Glutamatergic neuron (in vitro differentiated cells): ENCODE data around the gene NF1. TPM values are rescaled to one million over a fixed set of nuclear protein-coding genes. Genes with fewer than 3 reads are reported as not detected.

ENCODE experiments used
- DNase-seq: peaks from one replicate; pipeline ENCODE4 v3.0.0; 2022
- H3K27ac Mint-ChIP-seq: one replicate; pipeline ENCODE4 v1.8.0; 2020; ENCODE audit warnings: mild to moderate bottlenecking, mixed read lengths, inconsistent platforms; ENCODE audit not compliant: unreplicated experiment
- H3K27me3 Mint-ChIP-seq: one replicate; pipeline ENCODE4 v1.8.0; 2020; ENCODE audit warnings: mild to moderate bottlenecking, moderate library complexity, mixed read lengths, inconsistent platforms; ENCODE audit not compliant: unreplicated experiment
- H3K36me3 Mint-ChIP-seq: one replicate; pipeline ENCODE4 v1.8.0; 2020; ENCODE audit warnings: mild to moderate bottlenecking, mixed read lengths, inconsistent platforms; ENCODE audit not compliant: unreplicated experiment
- H3K4me1 Mint-ChIP-seq: one replicate; pipeline ENCODE4 v1.8.0; 2020; ENCODE audit warnings: mild to moderate bottlenecking, low read depth, mixed read lengths, inconsistent platforms; ENCODE audit not compliant: unreplicated experiment
- H3K4me3 Mint-ChIP-seq: one replicate; pipeline ENCODE4 v1.8.0; 2020; ENCODE audit warnings: mild to moderate bottlenecking, mixed read lengths, inconsistent platforms; ENCODE audit not compliant: unreplicated experiment
- H3K9me3 Mint-ChIP-seq: one replicate; pipeline ENCODE4 v1.8.0; 2020; ENCODE audit warnings: mild to moderate bottlenecking, moderate library complexity, mixed read lengths, inconsistent platforms; ENCODE audit not compliant: unreplicated experiment
- CTCF ChIP-seq: fragments of 200-600 bp; sonication (generic); IDR thresholded peaks from one replicate; pipeline ENCODE4 v1.5.0; 2021; ENCODE audit not compliant: partially characterized antibody, unreplicated experiment
- total RNA-seq: library from RNA; stranded (reverse); fragmentation: NEBNext Ultra II Directional; extraction: Animal tissue kit (Norgen Biotek cat#: 25700); gene quantifications from one replicate; pipeline ENCODE4 v1.2.1, GENCODE V29; 2021; ENCODE audit not compliant: unreplicated experiment

Gene NF1
- total RNA-seq, 1 donor from 2014 or later = 87.6 TPM

- no peaks in the 10 kb centered on the region for H3K36me3 Mint-ChIP-seq
- H3K27ac Mint-ChIP-seq = peak within 1 kb of the TSS; percentile 70
- H3K27me3 Mint-ChIP-seq = peaks cover 7% of the 10 kb centered on the region
- TF ChIP-seq CTCF = no peak
- peak within 1 kb of the TSS; percentile 88 for H3K4me3 Mint-ChIP-seq
- DNase-seq = peak; percentile 62
- peaks cover 10% of the 10 kb centered on the region for H3K9me3 Mint-ChIP-seq
- H3K4me1 Mint-ChIP-seq = peaks cover 20% of the 10 kb centered on the region
These were observed 296.7 kb downstream of the NF1 start, which contains the start of gene RAB11FIP4 for GRCh38 chr17:31391496-31391949. RAB11FIP4 (plus strand) TSS chr17:31391675; CDS start chr17:31391853, 178 bp downstream.

- Mint-ChIP-seq H3K4me3 (peak overlapping the region; percentile 88), H3K36me3 (no peaks in the 10 kb centered on the region), H3K9me3 (peaks cover 10% of the 10 kb centered on the region), H3K27me3 (peaks cover 7% of the 10 kb centered on the region), H3K27ac (peak overlapping the region; percentile 70), H3K4me1 (peaks cover 25% of the 10 kb centered on the region)
- DNase-seq = no peak
- no peak for TF ChIP-seq CTCF
These were observed 297.5 kb downstream of the NF1 start for GRCh38 chr17:31392002-31392855.

- Mint-ChIP-seq H3K36me3 (no peaks in the 10 kb centered on the region), H3K4me1 (peaks cover 28% of the 10 kb centered on the region), H3K4me3 (peak overlapping the region; percentile 88), H3K27me3 (peaks cover 7% of the 10 kb centered on the region), H3K9me3 (peaks cover 10% of the 10 kb centered on the region), H3K27ac (peak overlapping the region; percentile 80)
- no peak for DNase-seq
- no peak for TF ChIP-seq CTCF
These were observed 298.3 kb downstream of the NF1 start for GRCh38 chr17:31392856-31393748.

- peaks cover 7% of the 10 kb centered on the region for H3K27me3 Mint-ChIP-seq
- peak overlapping the region; percentile 80 for H3K27ac Mint-ChIP-seq
- no peaks in the 10 kb centered on the region for H3K36me3 Mint-ChIP-seq
- peaks cover 33% of the 10 kb centered on the region for H3K4me1 Mint-ChIP-seq
- DNase-seq = no peak
- peaks cover 12% of the 10 kb centered on the region for H3K9me3 Mint-ChIP-seq
- H3K4me3 Mint-ChIP-seq = peak overlapping the region; percentile 88
- TF ChIP-seq CTCF = no peak
These were observed 299.0 kb downstream of the NF1 start for GRCh38 chr17:31393749-31394146.
